Liver (tissue), 9 donors: Measurements from ENCODE around the gene KRT6B. TPM values are rescaled to one million over a fixed set of nuclear protein-coding genes. Genes with fewer than 3 reads are reported as not detected.

Experiments used
- DNase-seq: peaks from one replicate; pipeline ENCODE4 v3.0.0-alpha.2; 2017; ENCODE audit warnings: low spot score
- H3K27ac ChIP-seq, 2 donors: one replicate each; pipeline ENCODE4 v1.7.0; 2013; ENCODE audit warnings: inconsistent platforms in 2 of 2, low read length in 2 of 2, control low read depth in 1 of 2, low read depth in 1 of 2, mild to moderate bottlenecking in 1 of 2
- H3K27me3 ChIP-seq, 4 donors: one replicate each; pipeline versions ENCODE4 v1.6.1 to v1.7.0; 2013; ENCODE audit warnings: low read length in 3 of 4, inconsistent platforms in 1 of 4, mild to moderate bottlenecking in 1 of 4, moderate library complexity in 1 of 4; ENCODE audit not compliant: control insufficient read depth in 4 of 4, insufficient read depth in 4 of 4
- H3K36me3 ChIP-seq, 4 donors: one replicate each; pipeline versions ENCODE4 v1.6.1 to v1.7.0; 2013; ENCODE audit warnings: low read length in 3 of 4, mild to moderate bottlenecking in 3 of 4, low read depth in 1 of 4, moderate library complexity in 1 of 4; ENCODE audit not compliant: control insufficient read depth in 4 of 4, insufficient read depth in 3 of 4
- H3K4me1 ChIP-seq, 4 donors: one replicate each; pipeline versions ENCODE4 v1.6.1 to v1.7.0; 2013; ENCODE audit warnings: low read length in 3 of 4, mild to moderate bottlenecking in 3 of 4, moderate library complexity in 1 of 4; ENCODE audit not compliant: control insufficient read depth in 4 of 4, insufficient read depth in 4 of 4
- H3K4me3 ChIP-seq, 3 donors: one replicate each; pipeline versions ENCODE4 v1.6.1 to v1.7.0; 2013; ENCODE audit warnings: low read length in 3 of 3, control low read depth in 1 of 3, low read depth in 1 of 3, mild to moderate bottlenecking in 1 of 3
- H3K9ac ChIP-seq, 2 donors: one replicate each; pipeline ENCODE4 v1.7.0; 2013; ENCODE audit warnings: low read length in 2 of 2, mild to moderate bottlenecking in 2 of 2, moderate library complexity in 2 of 2, control low read depth in 1 of 2, low read depth in 1 of 2
- H3K9me3 ChIP-seq, 4 donors: one replicate each; pipeline versions ENCODE4 v1.6.1 to v1.7.0; 2013; ENCODE audit warnings: low read length in 3 of 4; ENCODE audit not compliant: control insufficient read depth in 4 of 4
- ATF3 ChIP-seq: IDR thresholded peaks from 2 replicates; pipeline ENCODE4 v1.6.1; 2016; ENCODE audit warnings: antibody characterized with exemption
- CTCF ChIP-seq: fragments of 150-350 bp; IDR thresholded peaks from 2 replicates; pipeline ENCODE4 v1.5.1; 2017; ENCODE audit warnings: improper control_type of control experiment, low read depth, low read length; ENCODE audit not compliant: missing input control
- FOXA1 ChIP-seq: IDR thresholded peaks from 2 replicates; pipeline ENCODE4 v1.6.1; 2016; ENCODE audit warnings: antibody characterized with exemption
- HNF4A ChIP-seq, 2 donors: conservative IDR thresholded peaks; 2 replicates each; pipeline ENCODE4 v1.6.1; 2016; ENCODE audit warnings: antibody characterized with exemption in 2 of 2, mild to moderate bottlenecking in 2 of 2
- HNF4G ChIP-seq: IDR thresholded peaks from 2 replicates; pipeline ENCODE4 v1.6.1; 2016; ENCODE audit warnings: antibody characterized with exemption
- JUND ChIP-seq, 2 donors: IDR thresholded peaks; 2 replicates each; pipeline ENCODE4 v1.6.1; 2016; ENCODE audit warnings: antibody characterized with exemption in 2 of 2
- MAX ChIP-seq: IDR thresholded peaks from 2 replicates; pipeline ENCODE4 v1.6.1; 2016; ENCODE audit warnings: antibody characterized with exemption
- NR2F2 ChIP-seq: IDR thresholded peaks from 2 replicates; pipeline ENCODE4 v1.6.1; 2016; ENCODE audit warnings: antibody characterized with exemption
- RAD21 ChIP-seq, 2 donors: IDR thresholded peaks; 2 replicates each; pipeline ENCODE4 v1.6.1; 2016; ENCODE audit warnings: antibody characterized with exemption in 2 of 2, mild to moderate bottlenecking in 2 of 2
- REST ChIP-seq: IDR thresholded peaks from 2 replicates; pipeline ENCODE4 v1.6.1; 2016; ENCODE audit warnings: antibody characterized with exemption, mild to moderate bottlenecking
- SP1 ChIP-seq: IDR thresholded peaks from 2 replicates; pipeline ENCODE4 v1.6.1; 2018; ENCODE audit warnings: antibody characterized with exemption, mild to moderate bottlenecking
- TAF1 ChIP-seq: conservative IDR thresholded peaks from 2 replicates; pipeline ENCODE4 v1.6.1; 2016; ENCODE audit warnings: antibody characterized with exemption, mild to moderate bottlenecking
- ZBTB33 ChIP-seq: IDR thresholded peaks from 2 replicates; pipeline ENCODE4 v1.6.1; 2016; ENCODE audit warnings: antibody characterized with exemption
- WGBS: extraction: QIAGEN DNeasy Blood & Tissue Kit; methylation state at CpG from one replicate; pipeline ENCODE4 v1.1.7; 2013; 5-methylcytosine and 5-hydroxymethylcytosine counted together
- polyA plus RNA-seq, 2 donors: library from polyadenylated mRNA; stranded (reverse) in 1 of 2; unstranded in 1 of 2; fragments of 200-250 nt in 1 of 2; fragments of >200 nt in 1 of 2; fragmentation: Nextera tagmentation in 1 of 2; extraction: Ambion mirVana in 1 of 2; gene quantifications; one replicate each; pipeline versions ENCODE4 v1.2.1 to v1.2.3, GENCODE V29; 2013 to 2015
- total RNA-seq, 2 donors: library from RNA; depleted of rRNA; stranded (reverse); fragments of >200 nt; gene quantifications; one replicate each; pipeline ENCODE4 v1.2.3, GENCODE V29; 2014
- donor health status: healthy.
- donor health status: healthy.
- donor health status: healthy.
- donor health status: healthy.
- donor health status: healthy.

KRT6B gene
- total and polyA plus RNA-seq, 4 donors = 0.23 TPM; not detected in 3

GRCh38 chr12:52423035-52423434 lies 28.9 kb downstream of the KRT6B start:
- Histone ChIP-seq H3K36me3 (no peaks in the 10 kb centered on the region), H3K4me3 (no peak overlapping the region), H3K27me3 (peaks cover 0 to 5% (median 0%) of the 10 kb centered on the region in 4 donors), H3K9me3 (no peaks in the 10 kb centered on the region), H3K4me1 (no peaks in the 10 kb centered on the region), H3K9ac (no peak overlapping the region), H3K27ac (no peak overlapping the region)
- DNase-seq = no peak
- TF ChIP-seq CTCF (no peak), MAX (no peak), JUND (IDR thresholded peaks at IDR 0.05) (no peak), TAF1 (no peak)
- WGBS = 78% methylated on average over 6 of the region's 6 CpGs

- WGBS = 66% methylated on average over 1 of the region's 1 CpG
- Histone ChIP-seq H3K27me3 (peaks cover 0 to 5% (median 0%) of the 10 kb centered on the region in 4 donors), H3K36me3 (no peaks in the 10 kb centered on the region), H3K9ac (no peak overlapping the region), H3K27ac (no peak overlapping the region), H3K4me1 (no peaks in the 10 kb centered on the region), H3K9me3 (no peaks in the 10 kb centered on the region), H3K4me3 (no peak overlapping the region)
- TF ChIP-seq CTCF (no peak), NR2F2 (no peak), MAX (no peak), TAF1 (no peak), ZBTB33 (no peak), HNF4G (no peak)
- no peak for DNase-seq
These were observed 32.3 kb downstream of the KRT6B start for GRCh38 chr12:52419656-52420055.

GRCh38 chr12:52418576-52419110 lies 33.3 kb downstream of the KRT6B start:
- H3K4me1 ChIP-seq = no peaks in the 10 kb centered on the region
- DNase-seq = no peak
- H3K36me3 ChIP-seq = no peaks in the 10 kb centered on the region
- H3K27me3 ChIP-seq = peaks cover 0 to 5% (median 0%) of the 10 kb centered on the region in 4 donors
- H3K9me3 ChIP-seq = no peaks in the 10 kb centered on the region
- no peak overlapping the region for H3K4me3 ChIP-seq
- WGBS = 89% methylated on average over 4 of the region's 4 CpGs
- H3K9ac ChIP-seq = no peak overlapping the region
- no peak overlapping the region for H3K27ac ChIP-seq
- TF ChIP-seq FOXA1 (no peak), HNF4A (conservative IDR thresholded peaks at IDR 0.05) (no peak), SP1 (no peak), ZBTB33 (no peak), ATF3 (no peak), RAD21 (IDR thresholded peaks at IDR 0.05) (no peak), MAX (no peak), REST (no peak)
